Activated CD4-positive, alpha-beta memory T cell treated with anti-CD3 and anti-CD28 coated beads for 36 hours (primary cell): Measurements from ENCODE around the gene ASPSCR1. TPM values are rescaled to one million over a fixed set of nuclear protein-coding genes. Genes with fewer than 3 reads are reported as not detected.

Source experiments
- CTCF ChIA-PET: fragments of 350-600 bp; sonication (Branson Sonifier 250); formaldehyde crosslinking; loops from one replicate; lab custom pipeline; 2021; ENCODE audit warnings: antibody characterized with exemption, inconsistent platforms; lab: Charles Lee
- POLR2A ChIA-PET: fragments of 350-600 bp; sonication (Branson Sonifier 250); formaldehyde crosslinking; loops from one replicate; lab custom pipeline; 2021; ENCODE audit warnings: antibody characterized with exemption; lab: Charles Lee
- DNase-seq: peaks from one replicate; pipeline ENCODE4 v3.0.0-alpha.2; 2020
- H3K27ac Mint-ChIP-seq: one replicate; pipeline ENCODE4 v1.8.0; 2021; ENCODE audit warnings: mixed read lengths
- H3K27me3 Mint-ChIP-seq: one replicate; pipeline ENCODE4 v1.8.0; 2021; ENCODE audit warnings: mixed read lengths
- H3K36me3 Mint-ChIP-seq: one replicate; pipeline ENCODE4 v1.8.0; 2021; ENCODE audit warnings: mixed read lengths
- H3K4me1 Mint-ChIP-seq: one replicate; pipeline ENCODE4 v1.8.0; 2021; ENCODE audit warnings: low read depth, mixed read lengths
- H3K4me3 Mint-ChIP-seq: one replicate; pipeline ENCODE4 v1.8.0; 2021; ENCODE audit warnings: mild to moderate bottlenecking, mixed read lengths
- H3K9me3 Mint-ChIP-seq: one replicate; pipeline ENCODE4 v1.8.0; 2021; ENCODE audit warnings: mixed read lengths
- intact Hi-C: fragments of 100-400 bp; cut with micrococcal nuclease; formaldehyde crosslinking; loops from one replicate; pipeline ENCODE4 v1.15.1; 2023
- total RNA-seq, 2 experiments: library from RNA; stranded (reverse); gene quantifications; one replicate each; pipeline ENCODE4 v1.2.3, GENCODE V29; 2021

Gene ASPSCR1
- total RNA-seq, 2 experiments from 2014 or later = 25.4 to 27.1 TPM

DNA sequence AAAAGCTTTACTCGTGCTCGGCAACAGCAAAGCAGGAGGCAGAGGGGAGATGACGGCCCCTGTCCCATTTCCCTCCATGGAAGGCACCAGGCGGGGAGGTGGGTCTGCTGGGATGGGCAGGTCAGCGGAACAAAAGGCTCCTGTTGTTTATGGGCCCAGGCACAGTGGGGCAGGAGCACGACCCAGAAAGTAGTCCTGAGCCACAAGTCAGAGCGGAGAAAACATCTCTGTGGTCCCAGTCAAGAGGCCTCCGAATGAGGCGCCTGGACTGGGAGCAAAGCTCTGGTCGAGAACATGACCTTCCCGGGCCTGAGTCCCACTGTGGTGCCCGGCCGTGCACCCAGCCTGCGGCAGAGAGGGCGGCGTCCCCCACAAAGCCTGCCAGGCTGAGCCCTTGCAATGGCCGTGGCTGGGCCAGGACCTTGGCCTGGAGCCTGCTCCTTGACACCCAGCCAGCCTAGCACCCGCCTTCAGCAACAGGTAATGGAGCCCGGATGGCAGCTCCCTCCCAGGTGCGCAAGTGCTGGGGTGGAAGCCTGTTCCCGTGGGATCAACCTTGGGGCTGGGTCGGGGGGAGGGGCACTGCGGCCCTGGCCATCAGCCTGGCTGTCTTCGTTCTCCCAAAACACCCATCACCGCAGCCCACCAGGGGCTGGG lies 70.6 kb downstream of the ASPSCR1 start:
- Mint-ChIP-seq H3K36me3 (peaks cover 2% of the 10 kb centered on the region), H3K4me1 (peaks cover 13% of the 10 kb centered on the region), H3K27ac (no peak overlapping the region), H3K27me3 (no peaks in the 10 kb centered on the region), H3K9me3 (no peaks in the 10 kb centered on the region), H3K4me3 (no peak overlapping the region)
- CTCF ChIA-PET = interaction anchor here (1.1 kb wide), 1 partner anchor 17 kb away, joined by 3 read pairs; no protein-coding TSS in a partner anchor
- intact Hi-C loops = no loop called here
- DNase-seq = no peak
- POLR2A ChIA-PET = no interaction called here

DNA sequence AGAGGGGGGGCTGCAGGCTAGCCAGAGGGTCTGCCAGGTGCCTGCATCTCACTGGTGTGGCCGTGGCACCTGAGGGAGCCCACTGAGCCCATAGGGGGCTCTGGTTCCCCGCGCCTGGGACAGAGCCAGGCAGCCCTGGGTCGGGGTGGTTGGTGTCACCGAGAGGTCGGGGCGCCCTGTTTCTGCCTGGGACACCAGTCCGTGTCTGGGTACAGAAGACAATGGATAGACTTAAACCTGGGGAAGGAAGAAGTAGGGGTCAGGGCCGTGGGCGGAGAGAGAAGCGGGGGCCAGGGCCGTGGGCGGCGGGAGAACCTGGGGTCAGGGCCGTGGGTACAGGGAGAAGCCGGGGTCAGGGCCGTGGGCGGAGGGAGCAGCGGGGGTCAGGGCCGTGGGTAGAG lies 71.1 kb downstream of the ASPSCR1 start:
- Mint-ChIP-seq H3K27ac (no peak overlapping the region), H3K4me3 (no peak overlapping the region), H3K4me1 (peaks cover 19% of the 10 kb centered on the region), H3K36me3 (peaks cover 2% of the 10 kb centered on the region), H3K27me3 (no peaks in the 10 kb centered on the region), H3K9me3 (no peaks in the 10 kb centered on the region)
- POLR2A ChIA-PET = no interaction called here
- intact Hi-C loops = no loop called here
- CTCF ChIA-PET = interaction anchor here (1.1 kb wide), 1 partner anchor 18 kb away, joined by 3 read pairs; no protein-coding TSS in a partner anchor
- no peak for DNase-seq

DNA sequence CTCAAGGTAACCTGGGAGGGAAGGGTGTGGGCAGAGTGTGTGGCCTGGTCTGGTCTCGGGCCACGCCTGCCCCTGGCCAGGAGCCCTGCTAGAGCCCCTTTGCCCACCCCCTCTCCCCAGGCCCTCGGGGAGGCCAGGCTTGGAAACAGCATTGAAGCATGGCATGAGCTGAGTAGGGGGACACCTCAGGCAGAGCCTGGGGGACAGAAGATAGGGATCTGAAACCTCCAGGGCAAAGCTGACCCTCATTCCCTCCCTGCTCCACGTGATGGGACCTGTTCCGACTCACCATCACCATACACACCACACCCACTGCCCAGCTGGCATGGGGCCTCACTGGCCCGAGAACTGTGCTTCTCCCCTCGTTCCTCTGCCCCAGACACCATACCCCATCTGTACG lies 71.7 kb downstream of the ASPSCR1 start:
- Mint-ChIP-seq H3K27me3 (no peaks in the 10 kb centered on the region), H3K4me3 (peak overlapping the region; percentile 12), H3K36me3 (peaks cover 2% of the 10 kb centered on the region), H3K9me3 (no peaks in the 10 kb centered on the region), H3K27ac (no peak overlapping the region), H3K4me1 (peaks cover 21% of the 10 kb centered on the region)
- ChIA-PET CTCF (interaction anchor here (0.5 kb wide), 1 partner anchor 51 kb away, joined by 3 read pairs; no protein-coding TSS in a partner anchor), POLR2A (no interaction called here)
- no peak for DNase-seq
- intact Hi-C loops = no loop called here

DNA sequence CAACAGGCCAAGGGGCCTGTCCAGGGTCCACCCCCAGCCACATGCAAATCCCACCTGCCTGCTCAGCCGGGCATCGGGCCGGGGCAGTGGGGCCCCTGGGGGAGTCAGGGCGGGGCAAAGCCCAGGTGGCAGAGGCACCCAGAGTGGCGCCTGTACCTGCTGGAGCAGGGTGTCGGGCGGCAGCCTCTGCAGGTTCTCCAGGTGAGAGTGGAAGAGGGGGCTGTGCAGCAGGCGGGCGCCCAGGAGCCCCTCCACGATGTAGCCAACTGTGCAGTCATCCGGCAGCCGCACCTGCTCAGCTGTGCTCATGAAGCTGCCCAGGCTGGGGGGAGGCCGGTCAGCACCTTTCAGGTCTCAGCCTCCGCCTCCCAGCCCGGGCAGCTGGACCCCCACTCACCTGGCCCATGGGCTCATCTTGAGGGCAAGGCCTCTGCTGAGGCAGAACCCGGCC lies 72.1 kb downstream of the ASPSCR1 start:
- Mint-ChIP-seq H3K27me3 (no peaks in the 10 kb centered on the region), H3K36me3 (peaks cover 2% of the 10 kb centered on the region), H3K9me3 (no peaks in the 10 kb centered on the region), H3K27ac (no peak overlapping the region), H3K4me3 (no peak overlapping the region), H3K4me1 (peaks cover 21% of the 10 kb centered on the region)
- ChIA-PET CTCF (interaction anchor here (0.5 to 1.7 kb wide), 2 partner anchors 19 to 51 kb away, joined by 3 to 10 read pairs; no protein-coding TSS in a partner anchor), POLR2A (no interaction called here)
- intact Hi-C loops = no loop called here
- DNase-seq = no peak

DNA sequence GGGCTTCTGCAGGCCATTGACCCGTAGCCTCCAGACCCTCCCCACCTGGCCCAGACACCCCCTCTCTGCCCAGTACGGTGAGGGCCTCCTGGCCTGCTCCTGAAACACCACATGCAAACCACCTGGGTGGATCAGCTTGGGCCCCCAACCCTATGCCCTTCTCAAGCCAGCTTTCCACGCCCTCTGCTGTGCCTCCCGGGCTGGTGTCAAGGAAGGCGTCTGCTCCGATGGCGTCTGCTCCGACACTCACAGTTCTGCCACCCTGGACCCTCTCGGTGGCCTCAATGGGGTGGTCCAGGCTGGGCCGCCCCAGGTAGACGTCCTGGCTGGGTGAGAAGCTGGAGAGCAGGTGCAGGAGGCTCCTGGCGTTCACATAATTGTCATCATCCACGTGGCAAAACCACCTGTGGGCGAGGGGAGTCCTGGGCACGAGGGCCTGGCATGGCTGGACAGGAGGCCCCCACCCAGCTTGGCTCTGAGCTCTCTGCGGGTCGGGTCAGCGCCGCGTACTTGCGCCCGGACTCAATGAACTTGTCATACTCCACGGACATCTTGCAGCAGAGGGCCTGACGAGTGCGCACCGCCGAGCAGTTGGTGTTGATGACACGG lies 72.8 kb downstream of the ASPSCR1 start:
- intact Hi-C loops = no loop called here
- Mint-ChIP-seq H3K9me3 (no peaks in the 10 kb centered on the region), H3K27ac (no peak overlapping the region), H3K27me3 (no peaks in the 10 kb centered on the region), H3K4me1 (peaks cover 21% of the 10 kb centered on the region), H3K36me3 (peaks cover 2% of the 10 kb centered on the region), H3K4me3 (peak overlapping the region; percentile 83)
- ChIA-PET CTCF (interaction anchor here (1.2 to 1.7 kb wide), 4 partner anchors 13 to 91 kb away, joined by 3 to 10 read pairs (median 6); partner anchors contain the start of gene DCXR), POLR2A (interaction anchor here (0.8 to 1.7 kb wide), 3 partner anchors 12 to 48 kb away, joined by 4 to 5 read pairs (median 4); partner anchors contain the start of genes DCXR, DUS1L and FASN)
- no peak for DNase-seq

DNA sequence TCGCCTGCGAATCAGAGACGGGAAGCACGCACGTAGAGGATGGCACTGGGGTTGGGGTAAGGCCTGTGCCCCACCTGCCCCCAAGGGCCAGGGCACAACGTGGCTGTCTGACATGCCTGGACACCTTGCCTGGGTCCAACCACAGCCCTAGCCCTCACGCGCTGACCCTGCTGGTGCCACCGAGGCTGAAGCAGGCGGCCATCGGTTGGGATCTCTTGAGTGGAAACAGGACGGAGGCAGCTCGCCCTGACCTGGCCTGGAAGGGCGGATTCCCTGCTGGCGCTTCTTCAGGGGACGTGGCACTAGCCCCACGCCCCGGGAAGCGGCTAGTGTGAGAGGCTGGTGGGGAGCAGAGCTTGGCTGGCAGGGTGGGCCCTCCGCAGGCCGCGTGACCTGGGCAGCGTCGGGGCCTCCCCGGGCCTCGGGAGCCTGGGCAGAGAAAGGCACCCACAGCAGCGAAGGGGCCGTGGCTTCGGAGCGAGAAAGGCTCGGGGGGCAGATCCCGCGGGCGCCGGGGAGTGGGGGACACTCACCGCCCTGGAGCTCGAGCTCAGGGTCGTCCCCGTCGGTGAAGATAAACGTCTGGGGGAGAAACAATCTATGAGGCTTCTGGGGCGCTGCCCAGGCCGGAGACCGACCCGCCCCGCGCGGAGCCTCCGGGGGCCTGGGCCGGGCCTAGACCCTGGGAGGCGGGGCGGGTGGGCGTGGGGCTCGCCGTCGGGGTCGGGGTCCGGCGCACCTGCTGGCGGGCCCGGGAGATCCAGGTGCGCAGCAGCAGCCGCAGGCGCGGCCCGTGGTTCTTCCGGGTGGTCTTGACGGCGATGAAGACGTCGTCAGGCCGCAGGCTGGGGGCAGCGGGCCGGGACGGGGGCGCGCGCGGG lies 73.6 kb downstream of the ASPSCR1 start:
- no peak overlapping the region for H3K27ac Mint-ChIP-seq
- intact Hi-C loops = no loop called here
- H3K4me1 Mint-ChIP-seq = peaks cover 21% of the 10 kb centered on the region
- CTCF ChIA-PET = interaction anchor here (1.2 to 1.7 kb wide), 4 partner anchors 13 to 92 kb away, joined by 3 to 10 read pairs (median 6); partner anchors contain the start of gene DCXR
- peak overlapping the region; percentile 83 for H3K4me3 Mint-ChIP-seq
- DNase-seq = no peak
- POLR2A ChIA-PET = interaction anchor here (0.8 to 3.0 kb wide), 4 partner anchors 13 to 47 kb away, joined by 4 to 9 read pairs (median 4); partner anchors contain the start of genes DCXR, DUS1L and FASN
- H3K9me3 Mint-ChIP-seq = no peaks in the 10 kb centered on the region
- H3K27me3 Mint-ChIP-seq = no peaks in the 10 kb centered on the region
- peaks cover 2% of the 10 kb centered on the region for H3K36me3 Mint-ChIP-seq

DNA sequence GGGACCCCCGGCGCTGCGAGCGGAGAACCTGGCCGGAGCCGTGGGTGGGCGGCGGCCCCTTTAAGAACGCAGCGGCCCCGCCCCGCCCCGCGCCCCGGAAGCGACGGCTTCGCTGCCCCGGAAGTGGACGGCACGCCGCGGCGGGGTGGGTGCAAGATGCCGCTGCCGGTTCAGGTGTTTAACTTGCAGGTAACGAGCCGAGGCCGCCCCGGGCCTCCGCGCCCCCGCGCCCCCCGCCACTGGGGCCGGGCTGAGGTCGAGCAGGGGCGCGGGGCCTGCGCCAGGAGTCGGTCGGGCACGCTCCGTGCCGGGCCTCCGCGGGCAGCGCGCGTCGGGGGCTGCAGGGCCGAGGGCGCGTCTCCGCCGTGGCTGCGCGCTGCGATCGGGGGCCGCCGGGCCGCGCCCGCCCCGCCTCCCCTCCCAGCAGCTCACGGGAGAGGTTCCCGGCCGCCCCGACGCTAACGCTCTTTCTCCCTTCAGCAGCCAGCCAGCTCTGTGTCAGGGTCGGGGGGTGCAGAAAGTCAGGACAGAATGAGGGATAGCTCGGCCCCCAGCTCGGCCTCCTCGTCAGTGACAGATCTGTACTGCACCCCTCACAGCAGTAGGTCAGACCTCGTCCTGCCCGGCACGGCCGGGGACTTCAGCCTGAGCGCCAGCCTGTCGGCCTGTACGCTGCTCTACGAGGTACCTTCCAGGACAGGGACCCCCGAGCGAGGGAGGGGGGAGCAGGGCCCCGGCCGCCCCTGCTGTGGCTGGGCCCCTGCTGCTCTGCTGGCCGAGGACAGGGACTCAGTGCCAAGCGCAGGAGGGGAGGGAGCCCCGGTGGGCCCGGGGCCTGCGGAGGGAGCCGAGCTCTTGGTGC lies 74.6 kb downstream of the ASPSCR1 start, which contains the start of the genes GPS1 and RFNG:
Gene GPS1 (plus strand): TSS at position 123 of the 862 bp plus-strand sequence. CDS start 34 bp downstream, at position 157.
Gene RFNG (minus strand): TSS at position 36 of the 862 bp plus-strand sequence. CDS start 45 bp downstream, outside the sequence.
- Mint-ChIP-seq H3K27me3 (no peaks in the 10 kb centered on the region), H3K4me1 (peaks cover 21% of the 10 kb centered on the region), H3K9me3 (no peaks in the 10 kb centered on the region), H3K36me3 (peaks cover 2% of the 10 kb centered on the region), H3K27ac (no peak within 1 kb of the TSS), H3K4me3 (peak within 1 kb of the TSS; percentile 83)
- peak; percentile 86 for DNase-seq
- intact Hi-C loops = no loop called here
- ChIA-PET CTCF (interaction anchor here (1.0 to 1.5 kb wide), 2 partner anchors 21 to 92 kb away, joined by 4 to 6 read pairs; partner anchors contain the start of gene RAC3), POLR2A (interaction anchor here (1.0 to 3.0 kb wide), 3 partner anchors 12 to 46 kb away, joined by 3 to 9 read pairs (median 4); partner anchors contain the start of genes DCXR and FASN)

DNA sequence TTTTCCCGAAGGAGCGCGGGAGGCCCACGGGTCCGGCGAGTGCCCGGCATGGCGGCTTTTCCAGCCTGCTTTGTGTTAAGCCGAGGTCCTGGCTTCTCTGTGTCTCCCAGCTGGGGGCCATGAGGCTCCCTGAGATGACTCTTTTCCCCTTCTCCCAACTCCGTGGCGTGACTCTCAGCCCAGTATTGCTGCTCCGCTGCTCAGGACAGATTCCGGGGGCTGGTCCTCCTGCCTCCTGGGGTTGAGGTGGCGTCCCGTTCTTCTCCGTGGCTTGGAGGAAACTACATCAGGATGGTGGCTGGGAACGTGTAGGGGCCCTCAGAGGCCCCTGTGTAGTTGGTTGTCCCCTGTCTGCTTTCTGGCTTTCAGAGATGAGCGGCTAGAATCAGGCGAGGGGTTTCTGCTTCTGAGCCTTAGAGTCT lies 75.2 kb downstream of the ASPSCR1 start:
- no peak for DNase-seq
- Mint-ChIP-seq H3K4me3 (peak overlapping the region; percentile 82), H3K27me3 (no peaks in the 10 kb centered on the region), H3K36me3 (peaks cover 3% of the 10 kb centered on the region), H3K27ac (no peak overlapping the region), H3K4me1 (peaks cover 21% of the 10 kb centered on the region), H3K9me3 (no peaks in the 10 kb centered on the region)
- ChIA-PET CTCF (interaction anchor here (1.0 to 1.5 kb wide), 2 partner anchors 22 to 93 kb away, joined by 4 to 6 read pairs; partner anchors contain the start of gene RAC3), POLR2A (interaction anchor here (1.0 to 3.0 kb wide), 2 partner anchors 11 to 15 kb away, joined by 3 to 9 read pairs; partner anchors contain the start of gene DCXR)
- intact Hi-C loops = no loop called here

DNA sequence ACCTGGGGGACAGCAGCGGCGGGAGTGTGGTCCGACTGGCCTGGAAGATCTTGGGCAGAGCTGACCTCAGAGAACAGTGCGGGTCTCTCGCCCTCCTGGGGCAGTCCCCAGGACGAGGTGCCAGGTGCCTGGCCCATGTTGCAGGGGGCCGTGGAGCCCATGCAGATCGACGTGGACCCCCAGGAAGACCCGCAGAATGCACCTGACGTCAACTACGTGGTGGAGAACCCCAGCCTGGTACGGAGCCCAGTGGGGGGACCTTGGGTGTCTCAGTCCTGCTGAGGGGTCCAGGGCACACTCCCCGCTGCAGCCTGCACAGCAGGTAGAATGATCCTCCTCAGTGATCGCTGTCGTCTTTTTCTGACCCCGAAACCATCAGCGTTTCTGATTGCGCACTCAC lies 75.7 kb downstream of the ASPSCR1 start:
- DNase-seq = no peak
- Mint-ChIP-seq H3K4me3 (peak overlapping the region; percentile 82), H3K9me3 (no peaks in the 10 kb centered on the region), H3K36me3 (peaks cover 8% of the 10 kb centered on the region), H3K4me1 (peaks cover 21% of the 10 kb centered on the region), H3K27ac (no peak overlapping the region), H3K27me3 (no peaks in the 10 kb centered on the region)
- POLR2A ChIA-PET = interaction anchor here (0.5 to 3.0 kb wide), 2 partner anchors 15 to 105 kb away, joined by 3 to 9 read pairs; partner anchors contain the start of gene DCXR
- intact Hi-C loops = no loop called here
- CTCF ChIA-PET = interaction anchor here (1.1 to 1.5 kb wide), 2 partner anchors 22 to 94 kb away, joined by 3 to 6 read pairs; partner anchors contain the start of gene RAC3

DNA sequence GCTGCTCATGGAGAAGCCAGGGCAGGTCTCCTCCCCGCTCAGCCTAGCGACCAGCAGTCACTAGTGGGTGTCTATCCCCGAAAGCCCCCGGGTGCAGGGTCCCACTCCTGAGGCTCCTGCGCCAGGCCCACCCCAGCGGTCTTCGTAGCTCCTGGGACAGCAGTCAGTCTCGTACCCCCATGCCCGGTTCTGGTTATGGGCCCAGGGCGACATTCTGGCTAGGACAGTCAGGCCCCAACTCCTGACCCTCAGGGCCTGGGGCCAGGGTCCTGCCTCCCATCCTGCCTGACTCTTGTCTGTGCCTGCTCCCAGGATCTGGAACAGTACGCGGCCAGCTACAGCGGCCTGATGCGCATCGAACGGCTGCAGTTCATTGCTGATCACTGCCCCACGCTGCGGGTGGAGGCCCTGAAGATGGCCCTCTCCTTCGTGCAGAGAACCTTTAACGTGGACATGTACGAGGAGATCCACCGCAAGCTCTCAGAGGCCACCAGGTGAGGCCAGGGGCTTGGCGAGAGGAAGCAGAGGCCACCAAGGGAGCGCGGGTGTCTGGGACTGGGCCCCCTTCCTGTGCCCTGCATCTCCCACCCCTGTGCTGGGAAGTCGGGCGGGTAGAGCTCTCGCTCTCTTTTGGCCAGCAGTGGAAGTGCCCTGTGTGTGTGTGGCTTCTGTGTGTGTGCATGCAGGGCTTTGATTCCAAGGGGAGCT lies 76.3 kb downstream of the ASPSCR1 start:
- Mint-ChIP-seq H3K36me3 (peaks cover 8% of the 10 kb centered on the region), H3K9me3 (no peaks in the 10 kb centered on the region), H3K4me1 (peaks cover 21% of the 10 kb centered on the region), H3K4me3 (peak overlapping the region; percentile 82), H3K27ac (no peak overlapping the region), H3K27me3 (no peaks in the 10 kb centered on the region)
- ChIA-PET POLR2A (interaction anchor here (0.5 to 3.0 kb wide), 2 partner anchors 16 to 105 kb away, joined by 3 to 9 read pairs; partner anchors contain the start of gene DCXR), CTCF (interaction anchor here (0.9 to 1.1 kb wide), 2 partner anchors 16 to 94 kb away, joined by 3 to 4 read pairs; partner anchors contain the start of gene DCXR)
- intact Hi-C loops = no loop called here
- no peak for DNase-seq
